MM.1S (cell line): ENCODE results near the gene HNRNPA1.

Experiments used
- EZH2 ChIP-seq: fragments of 300-600 bp; sonication (generic); optimal IDR thresholded peaks from 2 replicates; pipeline ENCODE3; 2017; ENCODE audit warnings: low read depth, mild to moderate bottlenecking, antibody characterized with exemption, low read length, mixed read lengths
- TF ChIP-seq, protein P1 (sequence below): fragments of 300-600 bp; sonication (generic); IDR thresholded peaks from 2 replicates; pipeline ENCODE4 v1.5.1; 2016; ENCODE audit warnings: antibody characterized with exemption, low read length, mixed read lengths

DNA sequence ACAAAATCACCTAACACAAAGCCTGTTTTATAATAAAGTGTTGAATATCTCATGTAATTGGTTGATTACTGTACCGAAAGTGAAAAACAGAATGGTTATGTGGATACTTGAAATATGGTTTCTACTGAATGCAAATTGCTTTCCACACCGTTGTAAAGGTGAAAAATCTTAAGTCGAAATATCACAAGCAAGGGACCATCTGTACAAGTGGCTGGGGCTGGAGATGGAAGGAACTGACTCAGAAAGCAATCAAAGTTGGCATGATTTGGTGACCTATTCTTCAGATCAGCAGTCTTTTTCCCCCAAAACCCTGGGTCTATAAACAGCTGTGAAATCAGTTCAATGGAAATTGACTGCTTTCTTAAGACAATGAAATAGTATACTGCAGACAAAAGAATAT is 4.2 kb upstream of the HNRNPA1 start:
- TF ChIP-seq, protein P1, sequence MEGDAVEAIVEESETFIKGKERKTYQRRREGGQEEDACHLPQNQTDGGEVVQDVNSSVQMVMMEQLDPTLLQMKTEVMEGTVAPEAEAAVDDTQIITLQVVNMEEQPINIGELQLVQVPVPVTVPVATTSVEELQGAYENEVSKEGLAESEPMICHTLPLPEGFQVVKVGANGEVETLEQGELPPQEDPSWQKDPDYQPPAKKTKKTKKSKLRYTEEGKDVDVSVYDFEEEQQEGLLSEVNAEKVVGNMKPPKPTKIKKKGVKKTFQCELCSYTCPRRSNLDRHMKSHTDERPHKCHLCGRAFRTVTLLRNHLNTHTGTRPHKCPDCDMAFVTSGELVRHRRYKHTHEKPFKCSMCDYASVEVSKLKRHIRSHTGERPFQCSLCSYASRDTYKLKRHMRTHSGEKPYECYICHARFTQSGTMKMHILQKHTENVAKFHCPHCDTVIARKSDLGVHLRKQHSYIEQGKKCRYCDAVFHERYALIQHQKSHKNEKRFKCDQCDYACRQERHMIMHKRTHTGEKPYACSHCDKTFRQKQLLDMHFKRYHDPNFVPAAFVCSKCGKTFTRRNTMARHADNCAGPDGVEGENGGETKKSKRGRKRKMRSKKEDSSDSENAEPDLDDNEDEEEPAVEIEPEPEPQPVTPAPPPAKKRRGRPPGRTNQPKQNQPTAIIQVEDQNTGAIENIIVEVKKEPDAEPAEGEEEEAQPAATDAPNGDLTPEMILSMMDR, result no peak
- TF ChIP-seq EZH2, result no peak
